ENCODE measurements around the gene SRP68.

GRCh38 chr17:76049836-76050537 lies 22.3 kb downstream of the SRP68 start:
- TF ChIP-seq CTCF (conservative IDR thresholded peaks at IDR 0.05) (no peak), ZFX (IDR thresholded peaks at IDR 0.05) (no peak)
